CD4-positive, alpha-beta T cell treated with Interleukin-17A for 1 hour (primary cell): Measurements from ENCODE around the gene SARS2.
"Not testable (repeated sequence)": the region's sequence is repeated elsewhere in the genome, so short reads cannot be mapped to it uniquely, and the experiment has no call there.

Source experiments
- DNase-seq: peaks from one replicate; pipeline ENCODE4 v3.0.0-alpha.2; 2020

Gene SARS2

DNA sequence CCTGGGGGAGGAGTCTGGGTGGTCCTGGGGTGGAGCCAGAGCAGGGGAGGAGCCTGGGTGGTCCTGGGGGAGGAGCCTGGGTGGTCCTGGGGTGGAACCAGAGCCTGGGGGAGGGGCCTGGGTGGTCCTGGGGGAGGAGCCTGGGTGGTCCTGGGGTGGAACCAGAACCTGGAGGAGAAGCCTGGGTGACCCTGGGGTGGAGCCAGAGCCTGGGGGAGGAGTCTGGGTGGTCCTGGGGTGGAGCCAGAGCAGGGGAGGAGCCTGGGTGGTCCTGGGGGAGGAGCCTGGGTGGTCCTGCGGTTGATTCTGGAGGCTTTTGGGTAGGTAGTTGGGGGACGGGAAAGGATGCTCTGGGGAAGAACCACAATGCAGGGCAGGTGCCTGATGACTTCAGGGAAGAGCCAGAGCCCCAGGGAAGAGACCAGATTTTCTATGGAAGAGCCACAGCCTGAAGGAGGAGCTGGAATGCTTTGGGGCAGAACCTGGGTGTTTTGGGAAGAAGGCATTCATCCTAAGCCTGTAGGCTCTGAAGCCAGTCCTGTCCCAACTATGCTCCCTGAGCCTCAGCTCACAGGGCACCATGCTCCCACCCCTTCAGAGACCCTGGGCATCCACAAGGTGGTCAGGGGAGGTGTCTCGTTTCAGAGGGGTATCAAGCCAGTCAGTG lies 15.1 kb upstream of the SARS2 start:
- DNase-seq, result no peak

DNA sequence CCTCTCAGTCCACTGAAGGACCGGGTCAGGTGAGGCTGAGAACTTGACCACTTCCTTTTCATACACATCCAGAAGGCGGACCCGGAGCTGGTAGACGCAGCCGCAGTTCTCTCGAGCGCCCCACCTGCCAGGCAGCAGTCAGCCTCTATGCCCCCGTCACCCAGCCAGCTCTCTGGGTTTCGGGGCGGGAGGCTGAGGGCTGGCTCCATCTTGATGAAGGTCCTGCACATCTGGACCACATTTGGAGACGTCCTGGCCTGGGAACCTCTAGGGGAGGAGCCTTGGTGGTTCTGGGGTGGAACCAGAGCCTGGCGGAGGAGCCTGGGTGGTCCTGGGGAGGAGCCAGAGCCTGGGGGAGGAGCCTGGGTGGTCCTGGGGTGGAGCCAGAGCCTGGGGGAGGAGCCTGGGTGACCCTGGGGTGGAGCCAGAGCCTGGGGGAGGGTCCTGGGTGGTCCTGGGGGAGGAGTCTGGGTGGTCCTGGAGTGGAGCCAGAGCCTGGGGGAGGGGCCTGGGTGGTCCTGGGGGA lies 14.5 kb upstream of the SARS2 start:
- DNase-seq, result no peak

GRCh38 chr19:38942471-38943181 lies 12.1 kb upstream of the SARS2 start:
- DNase-seq, result no peak

DNA sequence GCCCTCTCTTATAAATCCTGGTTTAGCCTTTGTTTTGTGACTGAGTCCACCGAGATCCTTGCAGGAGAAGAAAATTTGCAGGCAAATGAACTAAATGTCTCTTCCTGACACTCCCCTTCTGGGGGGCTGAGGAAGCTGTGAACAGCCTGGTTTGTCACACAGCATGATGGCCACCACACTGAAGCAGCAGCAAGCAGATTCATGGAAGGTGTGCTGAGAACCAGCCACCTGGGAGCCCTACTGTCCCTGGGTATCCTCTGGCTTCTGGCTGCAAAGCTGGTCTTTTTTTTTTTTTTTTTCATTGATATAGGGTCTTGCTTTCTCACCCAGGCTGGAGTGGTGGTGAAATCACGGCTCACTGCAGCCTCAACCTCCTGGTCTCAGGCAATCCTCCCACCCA lies 11.4 kb upstream of the SARS2 start:
- DNase-seq, result no peak

- DNase-seq, result not testable (repeated sequence)
These were observed 10.9 kb upstream of the SARS2 start for GRCh38 chr19:38941466-38941865.

- DNase-seq, result no peak
These were observed 9.4 kb upstream of the SARS2 start for GRCh38 chr19:38939957-38940356.

DNA sequence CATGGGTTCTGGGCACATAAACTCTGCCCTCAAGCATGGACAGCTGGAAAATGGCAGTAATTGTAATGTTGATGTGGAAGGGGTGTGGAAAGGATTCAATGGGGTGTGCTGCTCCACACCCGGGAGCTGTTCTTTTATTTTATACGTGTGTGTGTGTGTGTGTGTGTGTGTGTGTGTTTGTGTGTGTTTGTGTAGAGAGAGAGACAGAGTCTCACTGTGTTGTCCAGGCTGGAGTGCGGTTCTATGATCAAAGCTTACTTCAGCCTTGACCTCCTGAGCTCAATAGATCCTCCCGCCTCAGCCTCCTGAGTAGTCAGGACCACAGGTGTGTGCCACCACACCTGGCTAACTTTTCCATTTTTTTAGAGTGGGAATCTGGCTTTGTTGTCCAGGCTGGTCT lies 3.0 kb upstream of the SARS2 start:
- no peak for DNase-seq

DNA sequence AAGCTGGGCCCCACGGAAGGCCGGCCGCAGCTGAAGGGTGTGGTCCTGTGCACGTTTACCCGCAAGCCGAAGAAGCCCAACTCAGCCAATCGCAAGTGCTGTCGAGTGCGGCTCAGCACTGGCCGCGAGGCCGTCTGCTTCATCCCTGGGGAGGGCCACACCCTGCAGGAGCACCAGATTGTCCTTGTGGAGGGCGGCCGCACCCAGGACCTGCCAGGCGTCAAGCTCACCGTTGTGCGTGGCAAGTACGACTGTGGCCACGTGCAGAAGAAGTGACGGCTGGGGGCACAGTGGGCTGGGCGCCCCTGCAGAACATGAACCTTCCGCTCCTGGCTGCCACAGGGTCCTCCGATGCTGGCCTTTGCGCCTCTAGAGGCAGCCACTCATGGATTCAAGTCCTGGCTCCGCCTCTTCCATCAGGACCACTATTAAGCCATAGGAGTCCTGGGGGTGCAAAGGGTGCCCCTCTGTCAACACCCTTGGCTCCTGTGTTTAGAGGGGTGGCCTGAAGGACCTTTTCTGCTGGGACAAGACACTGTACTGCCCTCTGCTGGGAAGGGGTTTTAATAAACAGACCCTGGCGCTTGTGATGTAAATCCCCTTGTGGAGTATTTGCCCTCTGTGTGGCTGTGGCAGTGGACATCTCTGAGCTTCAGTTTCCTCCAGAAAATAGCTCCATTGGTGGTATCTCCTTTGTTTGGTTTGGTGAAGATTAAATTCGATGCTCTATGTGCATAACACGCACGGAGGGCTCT lies 2.0 kb upstream of the SARS2 start:
- DNase-seq, result peak; percentile 67

GRCh38 chr19:38931521-38931793 lies 894 bp upstream of the SARS2 start:
- DNase-seq, result no peak

- DNase-seq, result peak; percentile 99
These were observed 385 bp upstream of the SARS2 start, which contains the start of gene MRPS12 for GRCh38 chr19:38930776-38931520. Gene MRPS12 (plus strand): TSS chr19:38930944. CDS start chr19:38931295, 351 bp downstream.

DNA sequence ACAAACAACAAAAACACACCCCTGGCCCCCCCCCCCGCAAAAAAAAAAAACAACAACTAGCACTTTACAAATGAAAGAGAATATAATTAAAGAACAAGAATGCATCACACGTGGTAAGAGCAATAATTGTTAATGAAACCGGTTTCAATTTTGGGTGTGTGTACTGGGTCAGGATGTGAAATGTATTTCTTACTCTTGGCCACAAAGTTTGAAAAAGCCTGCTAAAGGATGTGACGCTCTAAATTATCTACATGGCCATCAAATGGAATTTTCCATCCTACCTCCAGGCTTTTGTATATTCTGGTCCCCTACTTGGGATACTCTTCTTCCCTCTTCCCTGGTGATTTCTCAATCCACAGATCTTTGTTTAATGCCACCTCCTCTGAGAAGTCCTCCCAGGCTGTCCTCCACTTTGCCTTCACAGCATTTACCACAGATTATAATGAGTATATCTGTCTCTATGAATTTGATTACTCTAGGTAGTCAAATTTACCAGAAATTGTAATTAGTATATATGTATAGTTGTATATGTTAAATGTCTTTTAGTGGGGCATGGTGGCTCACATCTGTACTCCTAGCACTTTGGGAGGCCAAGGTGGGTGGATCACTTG lies 2.1 kb downstream of the SARS2 start:
- DNase-seq, result peak; percentile 56

DNA sequence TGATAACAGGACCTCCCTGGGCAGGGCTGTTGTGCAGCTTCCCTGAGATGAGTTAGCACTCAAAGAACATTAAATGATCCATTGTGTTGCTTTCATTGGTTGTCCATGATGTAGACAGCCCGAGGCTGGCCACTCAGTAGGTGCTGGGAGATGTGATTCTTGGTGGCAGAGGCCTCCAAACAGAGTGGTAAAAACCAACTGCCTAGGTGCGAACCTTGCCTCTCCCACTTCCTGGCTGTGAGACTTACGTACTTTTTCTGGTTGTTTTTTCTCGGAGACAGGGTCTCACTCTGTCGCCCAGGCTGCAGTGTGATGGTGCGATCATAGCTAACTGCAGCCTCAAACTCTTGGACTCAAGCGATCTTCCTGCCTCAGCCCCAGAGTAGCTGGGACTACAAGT lies 6.2 kb downstream of the SARS2 start:
- DNase-seq, result peak; percentile 69

- DNase-seq, result no peak
These were observed 8.1 kb downstream of the SARS2 start for GRCh38 chr19:38922482-38922881.

GRCh38 chr19:38921420-38922274 lies 8.9 kb downstream of the SARS2 start:
- DNase-seq, result no peak

DNA sequence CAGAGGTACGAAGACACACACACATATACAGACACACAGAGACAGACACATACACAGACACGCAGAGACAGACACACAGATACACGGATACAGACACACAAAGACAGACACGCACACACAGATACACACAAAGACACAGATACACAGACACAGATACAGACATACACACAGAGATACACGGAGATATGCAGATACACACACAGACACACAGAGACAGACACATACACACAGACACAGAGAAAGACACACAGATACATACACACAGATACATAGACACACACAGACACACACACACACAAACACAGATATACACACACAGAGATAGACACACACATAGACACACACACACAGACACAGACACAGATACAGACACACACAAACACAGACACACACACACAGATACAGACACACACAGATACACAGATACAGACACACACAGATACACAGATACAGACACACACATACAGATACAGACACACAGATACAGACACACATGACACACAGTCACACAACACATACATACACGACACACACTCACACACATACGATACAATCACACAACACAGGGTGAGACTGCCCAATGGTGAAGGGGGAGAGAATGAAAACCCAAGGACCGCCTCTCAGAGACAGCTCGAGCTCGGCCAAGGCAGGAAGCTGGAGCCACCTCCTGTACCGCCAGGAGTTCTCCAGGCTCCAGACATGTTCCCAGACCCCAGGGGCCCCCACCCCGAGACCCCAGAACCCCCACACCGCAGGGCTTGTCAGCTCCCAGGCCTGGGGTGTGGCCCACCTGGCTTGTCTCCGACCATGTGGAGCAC lies 9.8 kb downstream of the SARS2 start:
- DNase-seq, result no peak

- no peak for DNase-seq
These were observed 10.5 kb downstream of the SARS2 start for GRCh38 chr19:38919837-38920601.

DNA sequence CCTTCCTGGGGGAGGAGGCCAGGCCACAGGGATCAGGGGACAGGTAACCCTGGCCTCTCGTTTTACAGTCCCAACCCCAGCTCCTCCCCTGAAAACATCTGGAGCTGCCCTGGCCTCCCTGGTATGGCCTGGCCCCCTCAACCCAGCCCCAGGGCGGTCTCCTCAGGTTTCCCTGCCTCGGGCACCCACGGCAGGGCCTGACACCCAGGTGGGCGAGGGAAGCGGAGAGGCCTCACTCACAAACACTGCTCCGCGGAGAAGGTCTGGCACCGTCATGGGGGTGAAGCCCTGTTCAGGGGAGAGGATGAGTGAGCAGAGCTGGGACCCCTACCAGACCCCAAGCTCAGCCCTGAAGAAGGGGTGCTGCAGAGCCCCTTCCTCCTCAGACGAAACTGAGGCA lies 12.0 kb downstream of the SARS2 start:
- no peak for DNase-seq

DNA sequence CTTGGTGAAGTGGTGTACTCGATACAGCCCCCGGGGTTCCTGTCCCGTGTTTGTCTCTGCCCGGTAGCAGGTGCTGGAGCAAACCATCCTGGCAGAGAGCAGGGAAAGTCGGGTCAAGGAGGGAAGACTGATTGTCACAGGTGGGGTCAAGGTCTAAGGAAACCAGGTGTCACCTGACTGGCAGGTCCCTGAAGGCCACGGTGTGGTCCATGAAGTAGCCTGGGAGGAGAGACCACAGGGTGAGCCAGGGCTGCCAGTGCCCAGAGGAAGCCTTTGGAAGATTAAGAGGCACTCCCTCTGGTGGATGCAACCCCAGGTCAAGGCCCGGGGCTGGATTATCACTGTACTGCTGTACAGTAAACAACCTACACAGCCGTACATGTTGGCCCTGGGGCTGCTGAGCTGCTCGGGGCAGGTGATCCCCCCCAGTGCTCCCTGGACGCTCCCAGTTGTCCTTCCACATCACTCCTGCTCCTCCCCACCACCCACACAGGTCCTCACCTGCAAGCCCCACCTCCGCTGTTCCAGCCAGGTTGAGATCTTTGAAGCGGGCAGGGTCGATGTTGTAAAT lies 12.6 kb downstream of the SARS2 start:
- DNase-seq, result no peak

DNA sequence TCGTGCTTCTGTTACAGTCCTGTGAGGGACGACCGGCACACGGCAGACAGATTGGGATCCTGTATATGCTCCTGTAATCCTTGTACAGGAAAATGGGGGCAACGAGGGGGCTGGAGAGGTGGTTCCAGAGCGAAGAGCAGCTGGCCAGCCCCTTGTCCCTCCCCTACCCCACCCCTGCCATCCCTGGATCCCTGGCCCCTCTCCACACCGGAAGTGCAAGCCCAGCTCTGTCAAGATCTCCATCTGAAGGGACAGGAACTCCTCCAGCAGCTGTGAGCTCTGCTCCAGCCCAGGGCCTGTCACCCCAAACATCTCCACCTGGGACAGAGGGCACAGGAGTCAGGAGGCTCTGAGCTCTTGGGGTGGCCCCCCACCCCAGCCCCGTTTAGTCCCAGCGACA lies 13.0 kb downstream of the SARS2 start:
- no peak for DNase-seq
